Body of pancreas (tissue), 4 donors: ENCODE measurements around the gene WSB1.

Experiments used
- POLR2A ChIP-seq, 3 donors: fragments of 450-650 bp; IDR thresholded peaks; one replicate each; pipeline ENCODE4 v1.6.1; 2016; ENCODE audit warnings: antibody characterized with exemption in 3 of 3, mild to moderate bottlenecking in 2 of 3
- TF ChIP-seq, protein P1 (sequence below), 7 experiments: fragments of 450-650 bp in 4 of 7; fragments of 200-600 bp in 3 of 7; sonication (generic) in 3 of 7; IDR thresholded peaks; one replicate each; pipeline ENCODE4 v1.5.1; 2016 to 2019; ENCODE audit warnings: antibody characterized with exemption in 7 of 7

DNA sequence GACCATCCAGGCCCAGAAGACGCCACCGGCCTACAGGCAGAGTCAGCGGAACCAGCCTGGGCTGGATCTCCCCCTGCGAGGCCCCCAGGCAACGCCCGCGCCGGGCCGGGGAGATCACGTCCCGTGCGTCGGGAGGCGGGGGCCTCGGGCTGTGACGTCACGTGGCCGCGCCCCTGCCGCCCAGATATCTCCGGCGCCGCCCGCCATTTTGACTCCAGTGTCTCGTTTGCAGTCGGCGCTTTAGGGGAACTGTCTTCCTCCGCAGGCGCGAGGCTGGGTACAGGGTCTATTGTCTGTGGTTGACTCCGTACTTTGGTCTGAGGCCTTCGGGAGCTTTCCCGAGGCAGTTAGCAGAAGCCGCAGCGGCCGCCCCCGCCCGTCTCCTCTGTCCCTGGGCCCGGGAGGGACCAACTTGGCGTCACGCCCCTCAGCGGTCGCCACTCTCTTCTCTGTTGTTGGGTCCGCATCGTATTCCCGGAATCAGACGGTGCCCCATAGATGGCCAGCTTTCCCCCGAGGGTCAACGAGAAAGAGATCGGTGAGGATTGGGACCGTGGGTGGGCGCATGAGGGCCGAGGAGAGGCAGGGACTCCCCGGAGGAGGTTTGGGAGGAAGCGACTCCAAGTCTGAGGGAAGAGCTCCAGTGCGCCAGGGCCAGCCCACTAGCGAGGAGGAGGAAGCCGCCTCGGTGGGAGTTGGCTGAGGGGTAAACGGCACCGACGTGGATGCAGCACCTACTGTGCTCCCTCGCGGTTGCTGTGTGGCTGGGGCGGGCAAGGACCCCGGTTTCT lies at the start of gene WSB1:
- TF ChIP-seq, protein P1, sequence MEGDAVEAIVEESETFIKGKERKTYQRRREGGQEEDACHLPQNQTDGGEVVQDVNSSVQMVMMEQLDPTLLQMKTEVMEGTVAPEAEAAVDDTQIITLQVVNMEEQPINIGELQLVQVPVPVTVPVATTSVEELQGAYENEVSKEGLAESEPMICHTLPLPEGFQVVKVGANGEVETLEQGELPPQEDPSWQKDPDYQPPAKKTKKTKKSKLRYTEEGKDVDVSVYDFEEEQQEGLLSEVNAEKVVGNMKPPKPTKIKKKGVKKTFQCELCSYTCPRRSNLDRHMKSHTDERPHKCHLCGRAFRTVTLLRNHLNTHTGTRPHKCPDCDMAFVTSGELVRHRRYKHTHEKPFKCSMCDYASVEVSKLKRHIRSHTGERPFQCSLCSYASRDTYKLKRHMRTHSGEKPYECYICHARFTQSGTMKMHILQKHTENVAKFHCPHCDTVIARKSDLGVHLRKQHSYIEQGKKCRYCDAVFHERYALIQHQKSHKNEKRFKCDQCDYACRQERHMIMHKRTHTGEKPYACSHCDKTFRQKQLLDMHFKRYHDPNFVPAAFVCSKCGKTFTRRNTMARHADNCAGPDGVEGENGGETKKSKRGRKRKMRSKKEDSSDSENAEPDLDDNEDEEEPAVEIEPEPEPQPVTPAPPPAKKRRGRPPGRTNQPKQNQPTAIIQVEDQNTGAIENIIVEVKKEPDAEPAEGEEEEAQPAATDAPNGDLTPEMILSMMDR (IDR thresholded peaks at IDR 0.05), result peak in 2 of 7 experiments; percentile 21 to 22
- TF ChIP-seq POLR2A (IDR thresholded peaks at IDR 0.05), result peak; percentile 96 to 99 (median 99)
